GM21515 (cell line): ENCODE results near the gene CEACAM3.
"Not testable (repeated sequence)": the region's sequence is repeated elsewhere in the genome, so short reads cannot be mapped to it uniquely, and the experiment has no call there.

Experiments
- ATAC-seq: cut with Tn5 transposase; IDR thresholded peaks from one replicate; pipeline ENCODE4 v1.9.1; 2021; ENCODE audit not compliant: unreplicated experiment

Gene CEACAM3

GRCh38 chr19:41796362-41796761, at the start of gene CEACAM3:
Gene CEACAM3, plus strand, starts transcription at chr19:41796587. Its CDS starts 91 bp downstream, at chr19:41796678.
- ATAC-seq = no peak

- ATAC-seq = no peak
Observed at GRCh38 chr19:41746593-41747227, 49.7 kb upstream of the CEACAM3 start.

GRCh38 chr19:41748012-41748411, 48.4 kb upstream of the CEACAM3 start:
- no peak for ATAC-seq

GRCh38 chr19:41750248-41751134, 45.9 kb upstream of the CEACAM3 start:
- not testable (repeated sequence) for ATAC-seq

- ATAC-seq = no peak
Observed at GRCh38 chr19:41753159-41753558, 43.2 kb upstream of the CEACAM3 start.

GRCh38 chr19:41753936-41754529, 42.4 kb upstream of the CEACAM3 start:
- no peak for ATAC-seq

GRCh38 chr19:41755328-41755913, 41.0 kb upstream of the CEACAM3 start, which contains the start of gene CEACAM6:
Gene CEACAM6, plus strand, starts transcription at chr19:41755530. Its CDS starts 109 bp downstream, at chr19:41755639.
- ATAC-seq = no peak

- no peak for ATAC-seq
Observed at GRCh38 chr19:41758846-41759245, 37.5 kb upstream of the CEACAM3 start.

- ATAC-seq = no peak
Observed at GRCh38 chr19:41767115-41767514, 29.3 kb upstream of the CEACAM3 start.

GRCh38 chr19:41768105-41768504, 28.3 kb upstream of the CEACAM3 start:
- not testable (repeated sequence) for ATAC-seq

- no peak for ATAC-seq
Observed at GRCh38 chr19:41769608-41770007, 26.8 kb upstream of the CEACAM3 start.

GRCh38 chr19:41771410-41771809, 25.0 kb upstream of the CEACAM3 start:
- no peak for ATAC-seq

GRCh38 chr19:41774515-41774980, 21.8 kb upstream of the CEACAM3 start:
- ATAC-seq = no peak

GRCh38 chr19:41776700-41777099, 19.7 kb upstream of the CEACAM3 start:
- no peak for ATAC-seq

- ATAC-seq = no peak
Observed at GRCh38 chr19:41783612-41784011, 12.8 kb upstream of the CEACAM3 start.

- ATAC-seq = no peak
Observed at GRCh38 chr19:41784312-41784711, 12.1 kb upstream of the CEACAM3 start.

- no peak for ATAC-seq
Observed at GRCh38 chr19:41784743-41785142, 11.6 kb upstream of the CEACAM3 start.

- ATAC-seq = no peak
Observed at GRCh38 chr19:41785653-41786052, 10.7 kb upstream of the CEACAM3 start.

- no peak for ATAC-seq
Observed at GRCh38 chr19:41787055-41787454, 9.3 kb upstream of the CEACAM3 start.

GRCh38 chr19:41788518-41788917, 7.9 kb upstream of the CEACAM3 start:
- not testable (repeated sequence) for ATAC-seq

- ATAC-seq = not testable (repeated sequence)
Observed at GRCh38 chr19:41789053-41789452, 7.3 kb upstream of the CEACAM3 start.
